Posterior cingulate gyrus (tissue), 11 donors: ENCODE data around the gene CDSN.
"Not testable (repeated sequence)": the region's sequence is repeated elsewhere in the genome, so short reads cannot be mapped to it uniquely, and the experiment has no call there.

Experiments
- DNase-seq, 10 donors: peaks; one replicate each; pipeline versions ENCODE4 v3.0.0 to v3.0.0-alpha.2; 2020 to 2021; ENCODE audit warnings: mixed read lengths in 3 of 10
- intact Hi-C: fragments of 100-400 bp; cut with DNase I; formaldehyde crosslinking; loops from one replicate; pipeline ENCODE4 v1.15.1; 2023

Gene CDSN

GRCh38 chr6:31120151-31120915 lies at the start of gene CDSN:
Gene CDSN, minus strand, starts transcription at chr6:31120446. Its CDS starts 27 bp downstream, at chr6:31120419.
- peak in 2 of 10 donors; percentile 41 to 61 for DNase-seq
- intact Hi-C loops: no loop called here

GRCh38 chr6:31169123-31169857 lies 49.0 kb upstream of the CDSN start:
- intact Hi-C loops: no loop called here
- peak in 1 of 10 donors; percentile 24 for DNase-seq

- intact Hi-C loops: no loop called here
These were observed 48.4 kb upstream of the CDSN start for GRCh38 chr6:31168606-31169005.

GRCh38 chr6:31165986-31166385 lies 45.7 kb upstream of the CDSN start:
- intact Hi-C loops: no loop called here
- DNase-seq: peak in 1 of 10 donors; percentile 6

More at GRCh38 chr6:31168606-31169005, 48.4 kb upstream of the CDSN start:
- DNase-seq: peak in 1 of 10 donors; percentile 9

GRCh38 chr6:31165064-31165832 lies 45.0 kb upstream of the CDSN start:
- intact Hi-C loops: not testable (repeated sequence)
- peak in 1 of 10 donors; percentile 59 for DNase-seq

- peak in 1 of 10 donors; percentile 16 for DNase-seq
- intact Hi-C loops: not testable (repeated sequence)
These were observed 44.3 kb upstream of the CDSN start for GRCh38 chr6:31164475-31165063.

GRCh38 chr6:31163922-31164321 lies 43.7 kb upstream of the CDSN start:
- intact Hi-C loops: no loop called here
- no peak for DNase-seq

- intact Hi-C loops: no loop called here
- DNase-seq: peak in 1 of 10 donors; percentile 58
These were observed 42.4 kb upstream of the CDSN start for GRCh38 chr6:31162463-31163165.

GRCh38 chr6:31161216-31162126 lies 41.2 kb upstream of the CDSN start:
- peak in 1 of 10 donors; percentile 57 for DNase-seq
- intact Hi-C loops: no loop called here

GRCh38 chr6:31158863-31159855 lies 38.9 kb upstream of the CDSN start:
- intact Hi-C loops: loop anchor here (5.0 kb wide), 1 partner anchor 38 kb away; no protein-coding TSS in a partner anchor
- peak in 1 of 10 donors; percentile 73 for DNase-seq

GRCh38 chr6:31158140-31158862 lies 38.1 kb upstream of the CDSN start, which contains the start of gene TCF19:
Gene TCF19, plus strand, starts transcription at chr6:31158589. Its CDS starts 881 bp downstream, at chr6:31159470.
- peak; percentile 92 to 99 (median 97) for DNase-seq
- intact Hi-C loops: loop anchor here (5.0 kb wide), 1 partner anchor 39 kb away; no protein-coding TSS in a partner anchor

- peak in 1 of 10 donors; percentile 64 for DNase-seq
- intact Hi-C loops: loop anchor here (5.0 kb wide), 1 partner anchor 40 kb away; no protein-coding TSS in a partner anchor
These were observed 37.4 kb upstream of the CDSN start, which contains the start of gene CCHCR1 for GRCh38 chr6:31157513-31158139. Gene CCHCR1, minus strand, starts transcription at chr6:31157802. Its CDS starts 202 bp downstream, at chr6:31157600.

- intact Hi-C loops: loop anchor here (5.0 kb wide), 1 partner anchor 41 kb away; no protein-coding TSS in a partner anchor
- peak in 1 of 10 donors; percentile 72 for DNase-seq
These were observed 36.4 kb upstream of the CDSN start for GRCh38 chr6:31156641-31157040.

GRCh38 chr6:31154436-31154835 lies 34.2 kb upstream of the CDSN start:
- DNase-seq: peak in 1 of 10 donors; percentile 59
- intact Hi-C loops: no loop called here

- intact Hi-C loops: no loop called here
- peak in 1 of 10 donors; percentile 18 for DNase-seq
These were observed 32.5 kb upstream of the CDSN start for GRCh38 chr6:31152781-31153180.
